Right lobe of liver (tissue), 6 donors: ENCODE data around the gene PSEN2. TPM values are rescaled to one million over a fixed set of nuclear protein-coding genes. Genes with fewer than 3 reads are reported as not detected.

Experiments used
- ATAC-seq, 4 donors: fragments of 200-7000 bp; cut with Tn5 transposase; one replicate each; pipeline ENCODE4 v1.9.1; 2020; ENCODE audit warnings: mild to moderate bottlenecking in 4 of 4, moderate library complexity in 4 of 4
- DNase-seq, 3 donors: peaks; one replicate each; pipeline ENCODE4 v3.0.0-alpha.2; 2020
- H3K27ac ChIP-seq, 3 donors: fragments of 200-600 bp; one replicate each; pipeline ENCODE4 v1.8.0; 2022
- H3K27me3 ChIP-seq, 2 donors: fragments of 200-600 bp; one replicate each; pipeline ENCODE4 v1.8.0; 2022
- H3K36me3 ChIP-seq, 4 donors: fragments of 200-600 bp; sonication (generic) in 1 of 4; one replicate each; pipeline versions ENCODE4 v1.5.1 to v1.8.0; 2017 to 2022; ENCODE audit warnings: control low read depth in 1 of 4
- H3K4me1 ChIP-seq, 4 donors: fragments of 200-600 bp; sonication (generic) in 1 of 4; one replicate each; pipeline versions ENCODE4 v1.5.1 to v1.8.0; 2017 to 2022; ENCODE audit warnings: control low read depth in 1 of 4
- H3K4me3 ChIP-seq, 3 donors: fragments of 200-600 bp; one replicate each; pipeline ENCODE4 v1.8.0; 2022
- H3K9me3 ChIP-seq, 4 donors: fragments of 200-600 bp; sonication (generic) in 1 of 4; one replicate each; pipeline versions ENCODE4 v1.5.1 to v1.8.0; 2017 to 2022; ENCODE audit warnings: control low read depth in 1 of 4
- CTCF ChIP-seq, 4 donors: fragments of 200-600 bp in 3 of 4; fragments of 450-650 bp in 1 of 4; IDR thresholded peaks; one replicate each; pipeline versions ENCODE4 v1.5.1 to v1.8.0; 2016 to 2022; ENCODE audit warnings: antibody characterized with exemption in 4 of 4, mild to moderate bottlenecking in 2 of 4
- POLR2A ChIP-seq: fragments of 450-650 bp; IDR thresholded peaks from one replicate; pipeline ENCODE4 v1.6.1; 2017; ENCODE audit warnings: antibody characterized with exemption, mild to moderate bottlenecking
- WGBS: methylation state at CpG from one replicate; pipeline ENCODE4 v1.1.6; 2018; ENCODE audit warnings: low coverage, low lambda C conversion rate; ENCODE audit not compliant: insufficient coverage; ENCODE audit errors: missing lambda C conversion rate; 5-methylcytosine and 5-hydroxymethylcytosine counted together
- intact Hi-C, 2 donors: fragments of 100-400 bp; cut with DNase I; formaldehyde crosslinking; loops; one replicate each; pipeline versions ENCODE4 v1.11.2 to v1.14.1; 2022
- total RNA-seq, 6 experiments: library from RNA; depleted of rRNA in 2 of 6; stranded (reverse); fragments of >200 nt in 2 of 6; fragmentation: NEBNext Ultra II Directional in 3 of 6; extraction: Animal tissue kit (Norgen Biotek cat#: 25700) in 3 of 6; gene quantifications; one replicate each; pipeline versions ENCODE4 v1.1.0 to v1.2.4, GENCODE V29; 2016 to 2023
- donor health status: DM: no; HTN: yes; CAD: no.
- donor health status: DM: no; HTN: no; CAD: no.
- donor health status: DM: no; HTN: no; CAD: no.
- donor health status: DM: no; HTN: yes; CAD: no.
- donor health status: DM: no; HTN: yes; CAD: no.

PSEN2 gene
- total RNA-seq, 6 experiments from 2014 or later: 11.8 to 22.7 (median 15.7) TPM

GRCh38 chr1:226901421-226901820, 31.0 kb downstream of the PSEN2 start:
- TF ChIP-seq POLR2A (no peak), CTCF (IDR thresholded peaks at IDR 0.05) (no peak)
- H3K27me3 ChIP-seq: no peaks in the 10 kb centered on the region
- H3K36me3 ChIP-seq: peaks cover 0 to 9% (median 1%) of the 10 kb centered on the region in 4 donors
- 80% methylated on average over 4 of the region's 4 CpGs for WGBS
- intact Hi-C loops: no loop called here
- ATAC-seq (no peak), DNase-seq (no peak)
- H3K9me3 ChIP-seq: no peaks in the 10 kb centered on the region
- H3K27ac ChIP-seq: no peak overlapping the region
- H3K4me3 ChIP-seq: no peak overlapping the region
- H3K4me1 ChIP-seq: no peaks in the 10 kb centered on the region

GRCh38 chr1:226902601-226903000, 32.2 kb downstream of the PSEN2 start:
- H3K27ac ChIP-seq: no peak overlapping the region
- peaks cover 0 to 9% (median 1%) of the 10 kb centered on the region in 4 donors for H3K36me3 ChIP-seq
- intact Hi-C loops: no loop called here
- H3K4me1 ChIP-seq: no peaks in the 10 kb centered on the region
- DNase-seq: peak in 2 of 3 donors; percentile 20 to 35
- H3K4me3 ChIP-seq: no peak overlapping the region
- WGBS: 53% methylated on average over 2 of the region's 4 CpGs
- TF ChIP-seq POLR2A (no peak), CTCF (IDR thresholded peaks at IDR 0.05) (no peak)
- H3K9me3 ChIP-seq: no peaks in the 10 kb centered on the region
- H3K27me3 ChIP-seq: no peaks in the 10 kb centered on the region
- ATAC-seq: no peak

GRCh38 chr1:226903819-226904716, 33.7 kb downstream of the PSEN2 start:
- intact Hi-C loops: no loop called here
- H3K27ac ChIP-seq: no peak overlapping the region
- H3K4me1 ChIP-seq: no peaks in the 10 kb centered on the region
- no peak overlapping the region for H3K4me3 ChIP-seq
- no peaks in the 10 kb centered on the region for H3K9me3 ChIP-seq
- no peak for ATAC-seq
- no peaks in the 10 kb centered on the region for H3K27me3 ChIP-seq
- no peak for DNase-seq
- 78% methylated on average over 7 of the region's 12 CpGs for WGBS
- H3K36me3 ChIP-seq: peaks cover 0 to 6% (median 0%) of the 10 kb centered on the region in 4 donors
- TF ChIP-seq CTCF (IDR thresholded peaks at IDR 0.05): no peak
- no peak for TF ChIP-seq POLR2A

GRCh38 chr1:226904772-226905171, 34.4 kb downstream of the PSEN2 start:
- ATAC-seq: no peak
- H3K27ac ChIP-seq: no peak overlapping the region
- WGBS: 100% methylated on average over 1 of the region's 3 CpGs
- no peaks in the 10 kb centered on the region for H3K27me3 ChIP-seq
- intact Hi-C loops: no loop called here
- H3K4me1 ChIP-seq: no peaks in the 10 kb centered on the region
- TF ChIP-seq CTCF (IDR thresholded peaks at IDR 0.05) (no peak), POLR2A (no peak)
- no peak overlapping the region for H3K4me3 ChIP-seq
- H3K9me3 ChIP-seq: no peaks in the 10 kb centered on the region
- DNase-seq: no peak
- H3K36me3 ChIP-seq: peaks cover 0 to under 1% (median 0%) of the 10 kb centered on the region in 4 donors
